A549 treated with Hydrocortisone at 1 μM for 4 hours (cell line): ENCODE results near the gene ACTL7A. TPM values are rescaled to one million over a fixed set of nuclear protein-coding genes. Genes with fewer than 3 reads are reported as not detected.

Experiments used
- total RNA-seq: library from RNA; stranded (reverse); fragments of 200-300 nt; extraction: Qiagen RNA extraction; gene quantifications from 5 replicates; pipeline ENCODE4 v1.2.3, GENCODE V29; 2022

Gene ACTL7A
- total RNA-seq, result not detected in 5 replicates

GRCh38 chr9:108861997-108862396 is at the start of gene ACTL7A:
TSS of gene ACTL7A (plus strand) at chr9:108862266. CDS start at chr9:108862323, 57 bp downstream.

GRCh38 chr9:108855888-108856287 is 6.2 kb upstream of the ACTL7A start, which contains the start of gene ACTL7B:
TSS of gene ACTL7B (minus strand) at chr9:108855986. CDS start at chr9:108855930, 56 bp downstream.

Other genes starting within 250 kb of the ACTL7A start
- gene ACTL7B, start 6.3 kb upstream of the ACTL7A start, total RNA-seq, result 0.03 to 0.07 TPM in 2 of 5 replicates, not detected in the others
- gene ELP1, start 71.9 kb downstream of the ACTL7A start, total RNA-seq, result 19.1 to 23.3 TPM (median 19.7 TPM) in 5 replicates
- 20.1 to 25.4 TPM (median 22.2 TPM) in 5 replicates for gene ABITRAM, start 72.1 kb downstream of the ACTL7A start, total RNA-seq
- gene CTNNAL1, start 151.2 kb downstream of the ACTL7A start, total RNA-seq, result 44.7 to 57.0 TPM (median 53.3 TPM) in 5 replicates